Vagina (tissue), 2 donors: ENCODE results near the gene KCNK5.

Source experiments
- POLR2A ChIP-seq, 2 donors: fragments of 450-650 bp; IDR thresholded peaks; one replicate each; pipeline ENCODE4 v1.6.1; 2017; ENCODE audit warnings: antibody characterized with exemption in 2 of 2, mild to moderate bottlenecking in 2 of 2, moderate library complexity in 2 of 2
- TF ChIP-seq, protein P1 (sequence below), 3 experiments: fragments of 450-650 bp in 2 of 3; fragments of 200-600 bp in 1 of 3; sonication (generic) in 1 of 3; IDR thresholded peaks; one replicate each; pipeline ENCODE4 v1.5.1; 2017 to 2019; ENCODE audit warnings: antibody characterized with exemption in 3 of 3, mild to moderate bottlenecking in 2 of 3, moderate library complexity in 2 of 3

DNA sequence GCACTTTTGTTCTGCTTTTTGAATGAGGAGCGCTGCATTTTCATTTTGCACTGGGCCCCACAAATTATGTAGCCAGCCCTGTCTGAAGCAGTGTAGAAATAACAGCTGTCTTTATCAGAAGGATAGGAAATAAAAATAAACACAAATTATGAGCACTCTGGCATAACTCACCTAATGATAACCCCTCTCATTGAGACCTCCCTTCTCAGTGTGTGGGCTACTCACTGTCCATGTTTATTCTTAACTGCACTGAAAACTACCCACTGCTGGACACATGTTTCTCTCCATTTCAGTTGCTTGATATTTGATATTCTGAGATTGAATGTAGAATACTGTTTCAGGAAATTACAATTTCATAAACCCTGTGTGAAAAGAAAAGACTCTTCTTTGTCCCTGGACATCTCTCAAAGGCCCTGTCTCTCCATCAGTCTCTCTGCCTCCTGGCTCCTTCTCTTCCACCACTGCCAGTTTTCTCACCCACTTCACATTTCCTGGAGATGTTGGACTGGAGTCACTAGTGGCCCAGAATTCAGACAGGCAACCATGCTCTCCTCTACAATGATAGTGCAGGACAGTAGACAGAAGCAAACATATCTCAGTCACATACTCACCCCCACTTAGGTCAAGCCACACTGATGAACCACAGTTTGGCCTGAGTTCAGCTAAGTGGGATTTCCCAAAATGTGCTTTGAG is 84.6 kb downstream of the KCNK5 start:
- TF ChIP-seq, protein P1, sequence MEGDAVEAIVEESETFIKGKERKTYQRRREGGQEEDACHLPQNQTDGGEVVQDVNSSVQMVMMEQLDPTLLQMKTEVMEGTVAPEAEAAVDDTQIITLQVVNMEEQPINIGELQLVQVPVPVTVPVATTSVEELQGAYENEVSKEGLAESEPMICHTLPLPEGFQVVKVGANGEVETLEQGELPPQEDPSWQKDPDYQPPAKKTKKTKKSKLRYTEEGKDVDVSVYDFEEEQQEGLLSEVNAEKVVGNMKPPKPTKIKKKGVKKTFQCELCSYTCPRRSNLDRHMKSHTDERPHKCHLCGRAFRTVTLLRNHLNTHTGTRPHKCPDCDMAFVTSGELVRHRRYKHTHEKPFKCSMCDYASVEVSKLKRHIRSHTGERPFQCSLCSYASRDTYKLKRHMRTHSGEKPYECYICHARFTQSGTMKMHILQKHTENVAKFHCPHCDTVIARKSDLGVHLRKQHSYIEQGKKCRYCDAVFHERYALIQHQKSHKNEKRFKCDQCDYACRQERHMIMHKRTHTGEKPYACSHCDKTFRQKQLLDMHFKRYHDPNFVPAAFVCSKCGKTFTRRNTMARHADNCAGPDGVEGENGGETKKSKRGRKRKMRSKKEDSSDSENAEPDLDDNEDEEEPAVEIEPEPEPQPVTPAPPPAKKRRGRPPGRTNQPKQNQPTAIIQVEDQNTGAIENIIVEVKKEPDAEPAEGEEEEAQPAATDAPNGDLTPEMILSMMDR (IDR thresholded peaks at IDR 0.05): no peak
- TF ChIP-seq POLR2A (IDR thresholded peaks at IDR 0.05): no peak
